CD4-positive, alpha-beta memory T cell (primary cell): ENCODE results near the gene THPO. TPM values are rescaled to one million over a fixed set of nuclear protein-coding genes. Genes with fewer than 3 reads are reported as not detected.

ENCODE experiments used
- CTCF ChIA-PET: fragments of 350-600 bp; sonication (Branson Sonifier 250); formaldehyde crosslinking; loops from one replicate; lab custom pipeline; 2021; ENCODE audit warnings: inconsistent platforms; ENCODE audit not compliant: partially characterized antibody; lab: Charles Lee
- POLR2A ChIA-PET: fragments of 350-600 bp; sonication (Branson Sonifier 250); formaldehyde crosslinking; loops from one replicate; lab custom pipeline; 2021; ENCODE audit not compliant: partially characterized antibody; lab: Charles Lee
- DNase-seq, 5 donors: peaks; one replicate each; pipeline versions ENCODE4 v3.0.0 to v3.0.0-alpha.2; 2020 to 2022; ENCODE audit warnings: mixed read lengths in 1 of 5
- H3K27ac ChIP-seq: one replicate; pipeline ENCODE4 v1.7.0; 2013; ENCODE audit warnings: low read depth, low read length
- H3K27me3 ChIP-seq: 2 replicates; pipeline ENCODE4 v1.7.0; 2013; ENCODE audit warnings: mild to moderate bottlenecking, low read length, moderate library complexity; ENCODE audit not compliant: insufficient read depth
- H3K36me3 ChIP-seq: 2 replicates; pipeline ENCODE4 v1.7.0; 2013; ENCODE audit warnings: mild to moderate bottlenecking, low read length, moderate library complexity; ENCODE audit not compliant: insufficient read depth
- H3K4me1 ChIP-seq: 2 replicates; pipeline ENCODE4 v1.7.0; 2013; ENCODE audit warnings: mild to moderate bottlenecking, low read length, moderate library complexity; ENCODE audit not compliant: insufficient read depth
- H3K4me3 ChIP-seq, 2 donors: one replicate each; pipeline ENCODE4 v1.7.0; 2013; ENCODE audit warnings: low read length in 2 of 2, mild to moderate bottlenecking in 1 of 2
- H3K9me3 ChIP-seq, 2 donors: one replicate each; pipeline ENCODE4 v1.7.0; 2013; ENCODE audit warnings: low read length in 2 of 2, control low read depth in 1 of 2; ENCODE audit not compliant: control insufficient read depth in 1 of 2
- H3K27ac Mint-ChIP-seq, 7 donors: one replicate each; pipeline ENCODE4 v1.8.0; 2020 to 2021; ENCODE audit warnings: mixed read lengths in 7 of 7, mild to moderate bottlenecking in 6 of 7, inconsistent platforms in 3 of 7, moderate library complexity in 3 of 7
- H3K27me3 Mint-ChIP-seq, 2 donors: one replicate each; pipeline ENCODE4 v1.8.0; 2020 to 2021; ENCODE audit warnings: mixed read lengths in 2 of 2
- H3K36me3 Mint-ChIP-seq, 2 donors: one replicate each; pipeline ENCODE4 v1.8.0; 2020 to 2021; ENCODE audit warnings: mixed read lengths in 2 of 2, inconsistent platforms in 1 of 2, mild to moderate bottlenecking in 1 of 2
- H3K4me1 Mint-ChIP-seq, 4 donors: one replicate each; pipeline ENCODE4 v1.8.0; 2020 to 2021; ENCODE audit warnings: mixed read lengths in 4 of 4, mild to moderate bottlenecking in 1 of 4
- H3K4me3 Mint-ChIP-seq, 8 donors: one replicate each; pipeline ENCODE4 v1.8.0; 2020 to 2021; ENCODE audit warnings: mixed read lengths in 8 of 8, mild to moderate bottlenecking in 7 of 8, moderate library complexity in 6 of 8, inconsistent platforms in 3 of 8
- H3K9me3 Mint-ChIP-seq, 8 donors: one replicate each; pipeline ENCODE4 v1.8.0; 2020 to 2021; ENCODE audit warnings: mixed read lengths in 8 of 8, mild to moderate bottlenecking in 5 of 8, inconsistent platforms in 3 of 8, moderate library complexity in 1 of 8
- intact Hi-C: fragments of 100-400 bp; cut with micrococcal nuclease; formaldehyde crosslinking; loops from one replicate; pipeline ENCODE4 v1.15.1; 2023
- polyA plus RNA-seq, 2 donors: library from polyadenylated mRNA; unstranded; fragments of 300-500 nt; fragmentation: Illumina TruSeq; gene quantifications; one replicate each; pipeline ENCODE4 v1.2.3, GENCODE V29; 2021
- total RNA-seq, 2 experiments: library from RNA; stranded (reverse); gene quantifications; one replicate each; pipeline ENCODE4 v1.2.3, GENCODE V29; 2021

The THPO gene
- total and polyA plus RNA-seq, 4 experiments from 2014 or later: not detected

DNA sequence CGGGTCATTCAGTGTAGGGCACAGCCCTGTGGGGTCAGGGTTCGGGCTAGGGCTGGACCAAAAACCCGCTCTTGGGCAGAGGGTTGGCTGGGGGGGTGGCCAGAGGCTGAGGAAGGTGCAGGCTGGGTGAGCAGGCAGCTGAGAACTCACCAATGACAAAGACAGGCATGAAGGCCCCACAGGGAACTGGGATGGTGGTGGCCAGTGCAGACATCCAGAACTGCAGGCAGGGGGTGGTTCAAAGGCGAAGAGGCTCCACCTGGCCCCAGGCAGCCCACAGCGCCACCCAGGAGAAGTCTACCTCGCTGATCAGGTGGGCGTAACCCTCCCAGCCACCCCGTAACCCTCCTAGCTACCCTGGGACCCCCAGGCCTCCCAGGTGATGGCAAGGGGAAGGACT is 23.3 kb downstream of the THPO start:
- H3K27me3 Mint-ChIP-seq: no peaks in the 10 kb centered on the region
- Histone ChIP-seq H3K36me3 (no peaks in the 10 kb centered on the region), H3K27ac (no peak overlapping the region), H3K9me3 (no peaks in the 10 kb centered on the region), H3K4me1 (peaks cover 10% of the 10 kb centered on the region), H3K27me3 (no peaks in the 10 kb centered on the region), H3K4me3 (no peak overlapping the region)
- no peak for DNase-seq
- no peak overlapping the region for H3K4me3 Mint-ChIP-seq
- no peaks in the 10 kb centered on the region for H3K9me3 Mint-ChIP-seq
- ChIA-PET POLR2A (no interaction called here), CTCF (interaction anchor here (1.0 to 4.4 kb wide), 9 partner anchors 9 to 187 kb away, joined by 3 to 32 read pairs (median 7); no protein-coding TSS in a partner anchor)
- H3K27ac Mint-ChIP-seq: no peak overlapping the region
- peaks cover 0 to 3% of the 10 kb centered on the region in 2 donors for H3K36me3 Mint-ChIP-seq
- intact Hi-C loops: loop anchor here (1.0 to 5.0 kb wide), 3 partner anchors 113 to 190 kb away; no protein-coding TSS in a partner anchor
- H3K4me1 Mint-ChIP-seq: peaks cover 0 to 5% (median under 1%) of the 10 kb centered on the region in 4 donors

DNA sequence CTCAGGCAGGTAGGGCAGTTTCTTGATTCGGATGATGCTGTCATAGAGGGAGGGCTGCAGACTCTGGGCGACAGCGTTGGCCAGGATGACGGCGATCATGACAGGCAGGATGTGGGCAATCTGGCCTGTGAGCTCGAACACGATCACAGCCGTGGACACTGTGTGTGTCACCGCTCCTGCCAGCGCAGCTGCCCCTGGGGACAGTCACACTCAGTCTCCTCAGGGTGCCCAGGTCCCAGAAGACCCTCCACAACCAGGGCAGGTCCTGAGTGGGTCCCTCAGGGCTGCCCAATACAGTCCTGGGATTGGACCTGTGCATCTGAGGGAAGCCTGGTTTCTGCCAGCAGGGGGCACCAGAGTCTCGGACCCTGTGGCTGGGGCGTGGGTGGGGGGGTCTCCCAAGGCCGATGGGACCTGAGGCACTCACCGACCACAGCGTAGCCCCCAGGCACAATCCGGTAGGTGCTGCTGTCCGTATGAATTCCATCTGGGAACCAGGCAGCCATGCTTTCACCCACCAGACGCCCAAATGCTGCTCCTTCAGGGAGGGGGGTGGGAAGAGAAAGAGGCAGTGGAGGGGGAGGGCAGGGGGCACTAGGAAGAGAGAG is 23.8 kb downstream of the THPO start:
- ChIA-PET CTCF (interaction anchor here (0.7 to 4.4 kb wide), 23 partner anchors 8 to 459 kb away, joined by 3 to 32 read pairs (median 4); partner anchors contain the start of genes CLCN2, FAM131A, POLR2H and VWA5B2), POLR2A (interaction anchor here (1.0 to 1.3 kb wide), 2 partner anchors 8 to 52 kb away, joined by 3 read pairs; no protein-coding TSS in a partner anchor)
- Histone ChIP-seq H3K9me3 (no peaks in the 10 kb centered on the region), H3K4me3 (no peak overlapping the region), H3K4me1 (peaks cover 10% of the 10 kb centered on the region), H3K27me3 (no peaks in the 10 kb centered on the region), H3K27ac (no peak overlapping the region), H3K36me3 (no peaks in the 10 kb centered on the region)
- Mint-ChIP-seq H3K27me3 (no peaks in the 10 kb centered on the region), H3K4me1 (peaks cover 0 to 5% (median 0%) of the 10 kb centered on the region in 4 donors), H3K27ac (no peak overlapping the region), H3K4me3 (peak overlapping the region in 1 of 8 donors; percentile 15), H3K36me3 (peaks cover 0 to 3% of the 10 kb centered on the region in 2 donors), H3K9me3 (no peaks in the 10 kb centered on the region)
- intact Hi-C loops: loop anchor here (1.0 to 5.0 kb wide), 3 partner anchors 113 to 190 kb away; no protein-coding TSS in a partner anchor
- peak in 4 of 5 donors; percentile 39 to 55 (median 43) for DNase-seq

DNA sequence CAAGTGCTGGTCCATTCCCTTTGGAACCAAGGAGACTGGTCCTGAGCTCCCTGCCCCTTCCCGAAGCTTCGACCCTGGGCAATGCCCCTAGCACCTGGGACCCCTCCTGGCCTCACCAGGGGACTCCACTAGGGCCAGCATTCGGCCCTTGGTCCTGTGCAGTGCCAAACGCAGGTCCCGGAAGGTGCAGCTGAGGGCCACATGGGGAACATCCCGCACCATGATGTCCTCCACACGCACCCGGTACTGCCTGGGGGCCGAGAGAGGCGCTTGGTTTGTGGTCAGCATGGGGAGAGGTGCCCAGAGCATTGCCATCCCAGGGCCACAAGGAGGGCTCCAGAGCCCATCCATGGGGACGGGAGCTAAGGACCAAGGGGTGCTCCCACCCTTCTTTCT is 24.5 kb downstream of the THPO start:
- no peaks in the 10 kb centered on the region for H3K27me3 Mint-ChIP-seq
- no peaks in the 10 kb centered on the region for H3K9me3 Mint-ChIP-seq
- no peak overlapping the region for H3K27ac Mint-ChIP-seq
- Histone ChIP-seq H3K4me1 (peaks cover 10% of the 10 kb centered on the region), H3K27me3 (no peaks in the 10 kb centered on the region), H3K9me3 (no peaks in the 10 kb centered on the region), H3K4me3 (no peak overlapping the region), H3K27ac (no peak overlapping the region), H3K36me3 (no peaks in the 10 kb centered on the region)
- H3K36me3 Mint-ChIP-seq: peaks cover 0 to 3% of the 10 kb centered on the region in 2 donors
- CTCF ChIA-PET: interaction anchor here (0.7 to 4.4 kb wide), 23 partner anchors 9 to 458 kb away, joined by 3 to 32 read pairs (median 4); partner anchors contain the start of genes CLCN2, FAM131A, POLR2H and VWA5B2
- H3K4me3 Mint-ChIP-seq: no peak overlapping the region
- no peak for DNase-seq
- POLR2A ChIA-PET: interaction anchor here (0.9 to 1.3 kb wide), 3 partner anchors 9 to 51 kb away, joined by 3 read pairs; no protein-coding TSS in a partner anchor
- intact Hi-C loops: loop anchor here (5.0 kb wide), 1 partner anchor 114 kb away; no protein-coding TSS in a partner anchor
- H3K4me1 Mint-ChIP-seq: peaks cover 0 to 5% (median 0%) of the 10 kb centered on the region in 4 donors

DNA sequence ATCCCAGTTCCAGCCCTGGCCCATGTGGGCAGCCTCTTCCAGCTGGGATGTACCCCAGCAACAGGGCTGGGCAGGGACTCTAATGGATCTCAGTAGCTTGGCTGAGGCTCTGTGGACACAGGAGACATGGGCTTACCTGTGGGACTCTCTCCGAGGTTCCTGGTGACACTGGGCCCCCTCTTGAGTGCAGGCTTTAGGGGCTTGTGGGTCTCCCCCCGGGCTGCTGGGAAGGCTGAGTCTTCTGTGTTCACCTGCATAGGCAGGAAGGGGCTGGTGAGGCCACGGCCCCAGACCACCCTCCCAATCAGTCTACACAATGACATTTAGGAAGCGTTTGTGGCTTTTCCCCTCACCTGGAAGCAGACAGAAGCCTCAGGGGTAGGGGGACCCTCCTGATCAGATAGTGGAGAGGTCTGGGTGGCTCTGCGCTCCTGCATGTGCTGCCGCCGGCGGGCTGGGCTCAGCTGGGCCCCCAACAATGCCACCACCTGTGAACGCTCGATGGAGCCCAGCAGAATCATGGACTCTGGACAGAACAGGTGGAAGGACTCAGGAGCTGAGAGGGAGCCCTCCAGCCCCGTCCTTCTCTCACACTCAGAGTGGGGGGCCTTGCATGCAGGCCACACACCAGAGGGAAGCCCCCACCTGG is 25.0 kb downstream of the THPO start:
- Mint-ChIP-seq H3K27ac (no peak overlapping the region), H3K9me3 (no peaks in the 10 kb centered on the region), H3K36me3 (peaks cover 0 to 3% of the 10 kb centered on the region in 2 donors), H3K4me3 (no peak overlapping the region), H3K27me3 (no peaks in the 10 kb centered on the region), H3K4me1 (peaks cover 0 to 5% (median 0%) of the 10 kb centered on the region in 4 donors)
- Histone ChIP-seq H3K27ac (no peak overlapping the region), H3K9me3 (no peaks in the 10 kb centered on the region), H3K36me3 (no peaks in the 10 kb centered on the region), H3K4me3 (no peak overlapping the region), H3K4me1 (peaks cover 10% of the 10 kb centered on the region), H3K27me3 (no peaks in the 10 kb centered on the region)
- ChIA-PET CTCF (interaction anchor here (0.7 to 4.4 kb wide), 18 partner anchors 9 to 457 kb away, joined by 3 to 32 read pairs (median 4); partner anchors contain the start of genes CLCN2, POLR2H and VWA5B2), POLR2A (interaction anchor here (0.9 to 1.3 kb wide), 2 partner anchors 9 to 11 kb away, joined by 3 read pairs; no protein-coding TSS in a partner anchor)
- no peak for DNase-seq
- intact Hi-C loops: loop anchor here (5.0 kb wide), 1 partner anchor 114 kb away; no protein-coding TSS in a partner anchor

DNA sequence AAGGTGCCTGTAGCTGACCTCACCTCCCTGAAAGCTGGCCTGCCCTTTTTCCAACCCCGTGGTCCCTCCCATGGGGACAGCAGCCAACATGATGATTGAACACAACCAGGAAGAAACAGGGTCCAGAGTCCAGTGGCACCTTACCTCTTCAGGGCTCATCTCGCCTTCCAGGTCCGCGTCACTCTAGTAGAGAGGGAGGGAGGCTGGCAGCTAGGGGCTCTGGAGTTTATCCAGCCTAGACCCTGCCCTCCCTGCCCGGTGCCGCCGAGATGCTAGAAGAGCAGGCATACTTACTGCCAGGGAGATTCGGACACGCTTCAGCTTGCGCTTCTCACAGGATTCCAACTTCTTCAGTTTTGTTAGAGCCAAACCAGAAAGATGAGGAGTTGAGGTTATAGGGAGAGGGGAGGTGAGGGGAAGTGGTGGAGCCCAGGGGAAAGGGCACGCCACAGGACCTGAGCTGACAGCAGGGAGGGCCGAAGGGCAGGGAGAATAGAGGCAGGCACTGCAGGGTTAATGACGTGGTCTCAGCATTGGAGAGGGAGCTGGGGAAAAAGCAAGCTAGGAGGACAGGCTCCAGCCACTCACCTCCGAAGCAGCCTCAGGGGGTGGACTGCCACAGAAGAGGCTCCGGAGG is 25.7 kb downstream of the THPO start:
- peaks cover 0 to 5% (median 0%) of the 10 kb centered on the region in 4 donors for H3K4me1 Mint-ChIP-seq
- H3K4me3 Mint-ChIP-seq: no peak overlapping the region
- CTCF ChIA-PET: interaction anchor here (1.1 to 3.9 kb wide), 4 partner anchors 10 to 162 kb away, joined by 3 to 19 read pairs (median 11); partner anchors contain the start of genes CLCN2 and POLR2H
- Histone ChIP-seq H3K27me3 (no peaks in the 10 kb centered on the region), H3K27ac (no peak overlapping the region), H3K4me3 (no peak overlapping the region), H3K4me1 (peaks cover 10% of the 10 kb centered on the region), H3K36me3 (no peaks in the 10 kb centered on the region), H3K9me3 (no peaks in the 10 kb centered on the region)
- POLR2A ChIA-PET: interaction anchor here (1.0 kb wide), 1 partner anchor 11 kb away, joined by 3 read pairs; no protein-coding TSS in a partner anchor
- no peaks in the 10 kb centered on the region for H3K9me3 Mint-ChIP-seq
- DNase-seq: no peak
- H3K27me3 Mint-ChIP-seq: no peaks in the 10 kb centered on the region
- peaks cover 0 to 3% of the 10 kb centered on the region in 2 donors for H3K36me3 Mint-ChIP-seq
- intact Hi-C loops: loop anchor here (5.0 kb wide), 1 partner anchor 115 kb away; no protein-coding TSS in a partner anchor
- H3K27ac Mint-ChIP-seq: peak overlapping the region in 2 of 7 donors; percentile 29 to 46

DNA sequence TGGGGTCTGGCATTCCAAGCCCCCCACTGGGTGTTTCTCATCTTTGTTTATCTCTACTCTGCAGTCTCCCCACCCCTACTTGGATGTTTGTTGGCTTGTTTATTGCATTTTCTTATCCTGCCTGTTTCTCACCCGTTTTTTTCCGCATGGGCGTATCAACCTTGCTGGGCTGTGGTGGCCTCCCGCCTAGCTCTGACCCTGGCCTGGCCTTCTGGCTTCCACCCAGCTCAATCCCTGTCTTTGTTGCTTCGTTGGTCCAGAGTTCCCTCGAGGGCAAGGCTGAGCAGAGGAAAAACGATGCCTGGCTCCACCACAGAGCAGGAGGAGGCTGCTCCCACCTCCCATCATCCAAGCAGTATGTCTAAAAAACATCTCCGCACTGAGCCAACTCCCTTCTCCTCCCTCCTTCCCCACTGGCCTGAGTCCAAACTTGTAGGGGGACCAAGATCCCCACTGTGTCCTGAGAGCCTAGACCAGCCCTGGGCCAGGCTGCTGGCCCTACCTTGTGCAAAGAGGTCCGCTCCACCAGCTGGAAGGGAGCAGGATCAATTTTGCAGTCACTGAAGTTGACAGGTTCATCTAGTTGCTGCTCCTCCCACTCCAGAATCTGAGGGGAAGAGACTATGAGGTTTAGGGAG is 26.4 kb downstream of the THPO start:
- no peaks in the 10 kb centered on the region for H3K27me3 ChIP-seq
- no peaks in the 10 kb centered on the region for H3K36me3 ChIP-seq
- Mint-ChIP-seq H3K4me3 (no peak overlapping the region), H3K27me3 (no peaks in the 10 kb centered on the region), H3K4me1 (peaks cover 0 to 5% (median 0%) of the 10 kb centered on the region in 4 donors), H3K9me3 (no peaks in the 10 kb centered on the region), H3K36me3 (peaks cover 0 to 3% of the 10 kb centered on the region in 2 donors), H3K27ac (peak overlapping the region in 1 of 7 donors; percentile 12)
- POLR2A ChIA-PET: interaction anchor here (1.0 kb wide), 1 partner anchor 12 kb away, joined by 3 read pairs; no protein-coding TSS in a partner anchor
- H3K9me3 ChIP-seq: no peaks in the 10 kb centered on the region
- H3K4me1 ChIP-seq: peaks cover 10% of the 10 kb centered on the region
- CTCF ChIA-PET: interaction anchor here (0.9 to 3.9 kb wide), 6 partner anchors 10 to 190 kb away, joined by 3 to 19 read pairs (median 8); partner anchors contain the start of genes CLCN2 and POLR2H
- DNase-seq: no peak
- H3K27ac ChIP-seq: no peak overlapping the region
- H3K4me3 ChIP-seq: no peak overlapping the region
- intact Hi-C loops: loop anchor here (5.0 kb wide), 1 partner anchor 116 kb away; no protein-coding TSS in a partner anchor
